SK-N-SH treated with all-trans-retinoic acid at 6 μM for 48 hours (cell line): ENCODE measurements around the gene RTP5.
"Not testable (repeated sequence)": the region's sequence is repeated elsewhere in the genome, so short reads cannot be mapped to it uniquely, and the experiment has no call there.

Experiments used
- ATAC-seq: fragments of 200-7000 bp; cut with Tn5 transposase; 3 replicates; pipeline ENCODE4 v1.9.1; 2020; ENCODE audit warnings: mild to moderate bottlenecking, moderate library complexity
- ARNTL ChIP-seq: fragments of 450-650 bp; formaldehyde crosslinking; IDR thresholded peaks from 2 replicates; pipeline ENCODE4 v1.5.0; 2020; ENCODE audit warnings: low read depth, mild to moderate bottlenecking, moderate library complexity, borderline replicate concordance
- BACH2 ChIP-seq: fragments of 250-450 bp; sonication (Bioruptor Pico); IDR thresholded peaks from 2 replicates; pipeline ENCODE4 v1.9.0; 2021; ENCODE audit warnings: mild to moderate bottlenecking, borderline replicate concordance
- CSRNP3 ChIP-seq: fragments of 250-450 bp; sonication (Bioruptor Pico); IDR thresholded peaks from 2 replicates; pipeline ENCODE4 v1.5.1; 2021; ENCODE audit warnings: mild to moderate bottlenecking, moderate library complexity
- ESRRG ChIP-seq: fragments of 250-450 bp; sonication (Bioruptor Pico); IDR thresholded peaks from 2 replicates; pipeline ENCODE4 v1.6.1; 2021; ENCODE audit warnings: mild to moderate bottlenecking
- ISL1 ChIP-seq: fragments of 250-450 bp; sonication (Bioruptor Pico); IDR thresholded peaks from 2 replicates; pipeline ENCODE4 v2.1.2; 2022; ENCODE audit warnings: mild to moderate bottlenecking, moderate library complexity
- PATZ1 ChIP-seq: fragments of 250-450 bp; sonication (Bioruptor Pico); IDR thresholded peaks from 2 replicates; pipeline ENCODE4 v1.8.0; 2020; ENCODE audit warnings: mild to moderate bottlenecking, moderate library complexity, borderline replicate concordance
- POU6F1 ChIP-seq: fragments of 250-450 bp; sonication (Bioruptor Pico); IDR thresholded peaks from 2 replicates; pipeline ENCODE4 v1.8.0; 2021; ENCODE audit warnings: low read depth, mild to moderate bottlenecking, moderate library complexity, borderline replicate concordance
- PPARA ChIP-seq: fragments of 250-450 bp; sonication (Bioruptor Pico); IDR thresholded peaks from 2 replicates; pipeline ENCODE4 v1.5.0; 2020; ENCODE audit warnings: mild to moderate bottlenecking, borderline replicate concordance
- RARB ChIP-seq: fragments of 250-450 bp; sonication (Bioruptor Pico); IDR thresholded peaks from 2 replicates; pipeline ENCODE4 v1.8.0; 2021; ENCODE audit warnings: mild to moderate bottlenecking, moderate library complexity
- SNAI2 ChIP-seq: fragments of 250-450 bp; sonication (Bioruptor Pico); IDR thresholded peaks from 2 replicates; pipeline ENCODE4 v1.5.0; 2020; ENCODE audit warnings: mild to moderate bottlenecking, moderate library complexity
- TCF4 ChIP-seq: fragments of 250-450 bp; sonication (Bioruptor Pico); IDR thresholded peaks from 2 replicates; pipeline ENCODE4 v1.8.0; 2021; ENCODE audit warnings: mild to moderate bottlenecking, moderate library complexity, borderline replicate concordance
- TOX ChIP-seq: fragments of 250-450 bp; sonication (Bioruptor Pico); IDR thresholded peaks from 2 replicates; pipeline ENCODE4 v1.8.0; 2021; ENCODE audit warnings: mild to moderate bottlenecking, moderate library complexity, borderline replicate concordance
- TSHZ2 ChIP-seq: fragments of 250-450 bp; sonication (Bioruptor Pico); IDR thresholded peaks from 2 replicates; pipeline ENCODE4 v1.5.0; 2020; ENCODE audit warnings: mild to moderate bottlenecking, moderate library complexity
- ZC3H10 ChIP-seq: fragments of 250-450 bp; sonication (Bioruptor Pico); IDR thresholded peaks from 2 replicates; pipeline ENCODE4 v1.5.1; 2021; ENCODE audit warnings: mild to moderate bottlenecking, moderate library complexity
- ZFP3 ChIP-seq: fragments of 250-450 bp; sonication (Bioruptor Pico); IDR thresholded peaks from 2 replicates; pipeline ENCODE4 v1.5.0; 2020; ENCODE audit warnings: mild to moderate bottlenecking, moderate library complexity
- ZFP30 ChIP-seq: fragments of 450-650 bp; formaldehyde crosslinking; IDR thresholded peaks from 2 replicates; pipeline ENCODE4 v1.5.0; 2022; ENCODE audit warnings: mild to moderate bottlenecking, moderate library complexity
- ZNF565 ChIP-seq: fragments of 450-650 bp; formaldehyde crosslinking; conservative IDR thresholded peaks from 2 replicates; pipeline ENCODE4 v1.5.0; 2020; ENCODE audit warnings: low read depth, mild to moderate bottlenecking, moderate library complexity
- ZNF70 ChIP-seq: fragments of 450-650 bp; formaldehyde crosslinking; IDR thresholded peaks from 2 replicates; pipeline ENCODE4 v1.5.0; 2020; ENCODE audit warnings: mild to moderate bottlenecking, moderate library complexity
- ZNF8 ChIP-seq: fragments of 450-650 bp; formaldehyde crosslinking; IDR thresholded peaks from 2 replicates; pipeline ENCODE4 v1.5.0; 2020; ENCODE audit warnings: mild to moderate bottlenecking, moderate library complexity

Gene RTP5

GRCh38 chr2:241904011-241904718 lies 34.6 kb downstream of the RTP5 start:
- no peak for TF ChIP-seq ZNF70
- TF ChIP-seq ESRRG (CRISPR knock-in tag): no peak
- no peak for TF ChIP-seq ARNTL
- TF ChIP-seq POU6F1 (CRISPR knock-in tag): no peak
- no peak for TF ChIP-seq TOX (CRISPR knock-in tag)
- TF ChIP-seq CSRNP3 (CRISPR knock-in tag): no peak
- no peak for TF ChIP-seq BACH2 (CRISPR knock-in tag)
- no peak for TF ChIP-seq TCF4 (CRISPR knock-in tag)
- no peak for TF ChIP-seq ZC3H10 (CRISPR knock-in tag)
- TF ChIP-seq SNAI2 (CRISPR knock-in tag): no peak
- no peak for TF ChIP-seq RARB (CRISPR knock-in tag)
- no peak for ATAC-seq

GRCh38 chr2:241904791-241905710 lies 35.5 kb downstream of the RTP5 start:
- TF ChIP-seq PATZ1 (CRISPR knock-in tag) (no peak), ISL1 (CRISPR knock-in tag) (no peak), ZNF70 (no peak), ESRRG (CRISPR knock-in tag) (no peak), ZNF565 (CRISPR knock-in tag) (no peak), TSHZ2 (no peak), BACH2 (CRISPR knock-in tag) (no peak), ZNF8 (no peak), PPARA (no peak), POU6F1 (CRISPR knock-in tag) (no peak)
- no peak for ATAC-seq

GRCh38 chr2:241905716-241906377 lies 36.3 kb downstream of the RTP5 start:
- TF ChIP-seq TCF4 (CRISPR knock-in tag) (no peak), ZFP30 (CRISPR knock-in tag) (no peak), ZNF8 (no peak), ESRRG (CRISPR knock-in tag) (no peak), POU6F1 (CRISPR knock-in tag) (no peak), ZFP3 (no peak)
- no peak for ATAC-seq

GRCh38 chr2:241906378-241906770 lies 36.8 kb downstream of the RTP5 start:
- not testable (repeated sequence) for ATAC-seq
